HFFc6 (cell line): ENCODE data around the gene AMMECR1L. TPM values are rescaled to one million over a fixed set of nuclear protein-coding genes. Genes with fewer than 3 reads are reported as not detected.
"Not testable (repeated sequence)": the region's sequence is repeated elsewhere in the genome, so short reads cannot be mapped to it uniquely, and the experiment has no call there.

Experiments used
- DNase-seq: peaks from one replicate; pipeline ENCODE4 v3.0.0-alpha.2; 2018
- H3K27ac Mint-ChIP-seq: 2 replicates; pipeline ENCODE4 v1.8.0; 2020; ENCODE audit warnings: mild to moderate bottlenecking, mixed read lengths
- H3K27me3 Mint-ChIP-seq: 2 replicates; pipeline ENCODE4 v1.8.0; 2021; ENCODE audit warnings: mild to moderate bottlenecking, moderate library complexity, mixed read lengths; ENCODE audit not compliant: insufficient read depth
- H3K36me3 Mint-ChIP-seq: 2 replicates; pipeline ENCODE4 v1.8.0; 2021; ENCODE audit warnings: low read depth, mixed read lengths
- H3K4me1 Mint-ChIP-seq: 2 replicates; pipeline ENCODE4 v1.8.0; 2020; ENCODE audit warnings: low read depth, mixed read lengths
- H3K4me3 Mint-ChIP-seq: 2 replicates; pipeline ENCODE4 v1.8.0; 2020; ENCODE audit warnings: mild to moderate bottlenecking, moderate library complexity, mixed read lengths
- H3K9me3 Mint-ChIP-seq: 2 replicates; pipeline ENCODE4 v1.8.0; 2020; ENCODE audit warnings: mild to moderate bottlenecking, mixed read lengths
- CTCF ChIP-seq: fragments of 200-600 bp; sonication (generic); IDR thresholded peaks from 2 replicates; pipeline ENCODE4 v1.5.0; 2021; ENCODE audit warnings: antibody characterized with exemption, mild to moderate bottlenecking
- total RNA-seq, 6 experiments: library from RNA; stranded (reverse); fragmentation: NEBNext Ultra II Directional; extraction: Animal tissue kit (Norgen Biotek cat#: 25700); gene quantifications; 2 replicates in 1 of 6; 3 replicates in 5 of 6; pipeline ENCODE4 v1.2.3, GENCODE V29; 2021

AMMECR1L gene
- total RNA-seq, 6 experiments from 2014 or later, result 13.9 to 18.2 (median 14.8) TPM

- H3K27me3 Mint-ChIP-seq, result peaks cover 10% of the 10 kb centered on the region
- H3K27ac Mint-ChIP-seq, result no peak overlapping the region
- H3K9me3 Mint-ChIP-seq, result no peaks in the 10 kb centered on the region
- H3K4me1 Mint-ChIP-seq, result no peaks in the 10 kb centered on the region
- DNase-seq, result no peak
- H3K4me3 Mint-ChIP-seq, result no peak overlapping the region
- H3K36me3 Mint-ChIP-seq, result no peaks in the 10 kb centered on the region
- no peak for TF ChIP-seq CTCF
Observed at GRCh38 chr2:127834951-127835350, 50.8 kb downstream of the AMMECR1L start.

- Mint-ChIP-seq H3K36me3 (peaks cover 20% of the 10 kb centered on the region), H3K4me3 (no peak overlapping the region), H3K27me3 (peaks cover 10% of the 10 kb centered on the region), H3K4me1 (no peaks in the 10 kb centered on the region), H3K9me3 (peaks cover 24% of the 10 kb centered on the region), H3K27ac (no peak overlapping the region)
- DNase-seq, result no peak
- TF ChIP-seq CTCF, result no peak
Observed at GRCh38 chr2:127829845-127830246, 55.9 kb downstream of the AMMECR1L start.

DNA sequence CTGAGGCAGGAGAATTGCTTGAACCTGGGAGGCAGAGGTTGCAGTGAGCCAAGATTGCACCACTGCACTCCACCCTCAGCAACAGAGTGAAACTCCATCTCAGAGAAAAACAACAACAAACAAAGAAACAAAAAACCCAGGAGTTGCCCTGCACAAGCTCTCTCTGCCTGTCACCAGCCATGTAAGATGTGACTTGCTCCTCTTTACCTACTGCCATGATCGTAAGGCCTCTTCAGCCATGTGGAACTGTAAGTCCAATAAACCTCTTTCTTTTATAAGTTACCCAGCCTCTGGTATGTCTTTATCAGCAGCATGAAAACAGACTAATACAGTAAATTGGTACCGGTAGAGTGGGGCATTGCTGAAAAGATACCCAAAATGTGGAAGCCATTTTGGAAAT lies 59.0 kb downstream of the AMMECR1L start:
- H3K27me3 Mint-ChIP-seq, H3K4me3 Mint-ChIP-seq, H3K27ac Mint-ChIP-seq, H3K4me1 Mint-ChIP-seq, DNase-seq: not testable (repeated sequence)
- Mint-ChIP-seq H3K36me3 (peaks cover 20% of the 10 kb centered on the region), H3K9me3 (peaks cover 24% of the 10 kb centered on the region)

GRCh38 chr2:127826047-127826446 lies 59.7 kb downstream of the AMMECR1L start:
- DNase-seq, result no peak
- Mint-ChIP-seq H3K9me3 (peaks cover 29% of the 10 kb centered on the region), H3K27ac (no peak overlapping the region), H3K36me3 (peaks cover 20% of the 10 kb centered on the region), H3K4me1 (no peaks in the 10 kb centered on the region), H3K4me3 (no peak overlapping the region), H3K27me3 (peaks cover 6% of the 10 kb centered on the region)
- no peak for TF ChIP-seq CTCF

DNA sequence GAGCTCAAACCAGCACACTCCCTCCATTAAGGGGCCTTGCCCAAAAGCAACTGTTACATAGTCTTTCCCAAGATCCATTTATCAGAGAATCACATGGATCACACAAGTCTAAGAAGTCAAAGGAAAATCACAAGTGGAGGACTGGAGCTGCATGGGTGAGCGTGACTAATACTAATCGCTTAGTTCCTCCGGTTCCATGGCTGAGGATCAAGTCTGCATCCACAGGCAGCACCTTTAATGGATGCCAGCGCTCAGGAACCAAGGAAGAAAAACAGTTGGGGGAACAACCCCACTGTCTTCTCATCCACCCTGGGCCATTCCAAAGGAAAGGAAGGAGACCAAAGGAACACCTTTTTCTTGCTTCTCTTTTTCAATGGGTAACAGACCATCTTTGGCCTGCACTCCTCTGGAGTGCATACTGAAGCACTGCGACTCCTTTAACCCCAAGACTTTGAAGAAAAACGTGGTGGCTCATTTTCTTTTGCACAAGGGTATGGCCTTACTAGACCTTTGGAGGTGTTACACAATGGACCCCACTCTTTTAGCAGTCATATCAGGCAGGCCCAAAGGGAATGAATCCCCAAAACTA lies 65.6 kb downstream of the AMMECR1L start:
- Mint-ChIP-seq H3K9me3 (peaks cover 24% of the 10 kb centered on the region), H3K4me3 (no peak overlapping the region), H3K27ac (no peak overlapping the region), H3K27me3 (peaks cover 26% of the 10 kb centered on the region), H3K4me1 (no peaks in the 10 kb centered on the region), H3K36me3 (peaks cover 20% of the 10 kb centered on the region)
- TF ChIP-seq CTCF, result no peak
- no peak for DNase-seq

GRCh38 chr2:127818794-127819425 lies 66.8 kb downstream of the AMMECR1L start:
- Mint-ChIP-seq H3K4me1 (no peaks in the 10 kb centered on the region), H3K27me3 (peaks cover 23% of the 10 kb centered on the region), H3K4me3 (no peak overlapping the region), H3K27ac (no peak overlapping the region), H3K9me3 (peaks cover 24% of the 10 kb centered on the region), H3K36me3 (peaks cover 20% of the 10 kb centered on the region)
- no peak for TF ChIP-seq CTCF
- no peak for DNase-seq
